ENCODE data around the gene SGMS1. TPM values are rescaled to one million over a fixed set of nuclear protein-coding genes. Genes with fewer than 3 reads are reported as not detected.
A peak's percentile ranks its signal among the peaks of the same experiment; 100 is the strongest.
"Not testable (repeated sequence)": the region's sequence is repeated elsewhere in the genome, so short reads cannot be mapped to it uniquely, and the experiment has no call there.

SGMS1 gene
- total and polyA plus RNA-seq, 12 donors = 7.3 to 24.3 (median 17.1) TPM

DNA sequence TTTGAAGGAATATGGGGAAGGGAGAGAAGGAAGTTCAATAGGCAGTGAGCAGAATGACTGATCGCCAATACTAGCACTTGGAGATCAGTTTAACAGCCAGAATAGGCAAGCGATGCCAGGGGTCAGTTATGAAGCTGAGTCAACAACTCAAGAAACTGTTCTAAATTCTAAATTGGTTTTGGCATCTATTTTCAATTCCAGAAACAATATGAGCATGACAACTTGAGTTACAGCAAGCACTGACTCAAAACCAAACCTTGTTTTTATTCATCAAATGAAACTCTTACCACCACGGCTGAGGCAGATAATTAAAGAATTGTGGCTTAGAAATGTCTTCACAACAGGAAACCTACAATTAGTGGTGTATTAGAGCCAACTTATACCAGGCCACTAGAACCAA lies 192.0 kb downstream of the SGMS1 start:
- 52 to 62% methylated on average over 3 of the region's 3 CpGs for WGBS, 2 donors
- no peak for DNase-seq
- intact Hi-C loops (cut with DNase I) = no loop called here
- no peaks in the 10 kb centered on the region for H3K27me3 ChIP-seq
- TF ChIP-seq, protein P1, sequence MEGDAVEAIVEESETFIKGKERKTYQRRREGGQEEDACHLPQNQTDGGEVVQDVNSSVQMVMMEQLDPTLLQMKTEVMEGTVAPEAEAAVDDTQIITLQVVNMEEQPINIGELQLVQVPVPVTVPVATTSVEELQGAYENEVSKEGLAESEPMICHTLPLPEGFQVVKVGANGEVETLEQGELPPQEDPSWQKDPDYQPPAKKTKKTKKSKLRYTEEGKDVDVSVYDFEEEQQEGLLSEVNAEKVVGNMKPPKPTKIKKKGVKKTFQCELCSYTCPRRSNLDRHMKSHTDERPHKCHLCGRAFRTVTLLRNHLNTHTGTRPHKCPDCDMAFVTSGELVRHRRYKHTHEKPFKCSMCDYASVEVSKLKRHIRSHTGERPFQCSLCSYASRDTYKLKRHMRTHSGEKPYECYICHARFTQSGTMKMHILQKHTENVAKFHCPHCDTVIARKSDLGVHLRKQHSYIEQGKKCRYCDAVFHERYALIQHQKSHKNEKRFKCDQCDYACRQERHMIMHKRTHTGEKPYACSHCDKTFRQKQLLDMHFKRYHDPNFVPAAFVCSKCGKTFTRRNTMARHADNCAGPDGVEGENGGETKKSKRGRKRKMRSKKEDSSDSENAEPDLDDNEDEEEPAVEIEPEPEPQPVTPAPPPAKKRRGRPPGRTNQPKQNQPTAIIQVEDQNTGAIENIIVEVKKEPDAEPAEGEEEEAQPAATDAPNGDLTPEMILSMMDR (IDR thresholded peaks at IDR 0.05) = no peak
- H3K36me3 ChIP-seq = no peaks in the 10 kb centered on the region
- H3K9me3 ChIP-seq = no peaks in the 10 kb centered on the region
- ATAC-seq = peak in 1 of 8 donors; percentile 38
- peaks cover 0 to 28% (median 15%) of the 10 kb centered on the region in 9 donors for H3K4me1 ChIP-seq
- H3K27ac ChIP-seq = peak overlapping the region in 9 of 10 donors; percentile 3 to 81 (median 63)
- peak overlapping the region in 3 of 10 donors; percentile 0 to 26 (median 19) for H3K4me3 ChIP-seq

DNA sequence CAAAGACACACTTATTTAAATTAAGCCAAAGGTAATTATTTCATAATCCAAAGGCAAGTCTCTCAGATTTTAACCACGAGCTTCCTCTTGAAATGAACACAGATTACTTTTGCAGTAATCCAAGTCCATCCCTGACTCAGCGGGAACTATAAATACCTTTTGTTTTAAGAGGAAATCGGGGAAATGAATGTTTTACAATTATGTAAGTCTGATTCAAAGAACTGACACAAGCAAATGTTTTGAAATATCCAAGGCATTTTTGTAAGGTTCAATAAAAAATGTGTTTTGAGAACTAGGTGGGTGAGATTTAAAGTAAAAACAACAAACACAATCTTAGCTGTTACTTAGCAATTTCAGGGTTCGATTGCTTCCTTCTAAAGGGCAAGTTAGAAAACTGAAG lies 192.6 kb downstream of the SGMS1 start:
- TF ChIP-seq, protein P1 (IDR thresholded peaks at IDR 0.05) = no peak
- Histone ChIP-seq H3K27me3 (no peaks in the 10 kb centered on the region), H3K27ac (peak overlapping the region in 9 of 10 donors; percentile 3 to 81 (median 63)), H3K4me1 (peaks cover 0 to 28% (median 15%) of the 10 kb centered on the region in 9 donors), H3K9me3 (no peaks in the 10 kb centered on the region), H3K36me3 (no peaks in the 10 kb centered on the region), H3K4me3 (peak overlapping the region in 4 of 10 donors; percentile 0 to 26 (median 14))
- ATAC-seq (peak in 6 of 8 donors; percentile 41 to 65 (median 64)), DNase-seq (no peak)
- WGBS, 2 donors = 46 to 57% methylated on average over 4 of the region's 4 CpGs
- intact Hi-C loops (cut with DNase I) = no loop called here

DNA sequence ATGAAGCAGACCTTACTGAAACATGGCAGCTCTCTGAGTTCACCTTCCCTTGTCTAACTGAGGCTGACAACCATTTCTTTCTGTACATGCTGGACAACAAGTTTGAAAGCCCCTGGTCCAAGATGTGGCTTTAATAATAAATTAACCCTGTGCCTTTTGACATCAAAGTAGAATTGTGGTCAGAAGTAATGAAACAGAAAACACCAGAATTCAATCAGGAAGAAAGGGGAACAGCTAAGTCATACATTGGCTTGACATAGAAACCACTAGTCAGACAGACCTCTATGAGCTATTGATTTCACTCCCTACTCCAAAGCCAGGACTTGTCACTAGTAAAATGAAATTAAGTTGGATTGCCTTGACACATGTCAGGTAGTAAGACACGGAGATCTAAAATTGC lies 197.3 kb downstream of the SGMS1 start:
- WGBS, 2 donors = 97% methylated on average over 1 of the region's 1 CpG
- no peak overlapping the region for H3K27ac ChIP-seq
- TF ChIP-seq, protein P1 (IDR thresholded peaks at IDR 0.05) = no peak
- peaks cover 0 to 39% (median 9%) of the 10 kb centered on the region in 9 donors for H3K4me1 ChIP-seq
- H3K36me3 ChIP-seq = no peaks in the 10 kb centered on the region
- ATAC-seq = no peak
- peaks cover 0 to 3% (median 0%) of the 10 kb centered on the region in 11 donors for H3K9me3 ChIP-seq
- H3K27me3 ChIP-seq = no peaks in the 10 kb centered on the region
- DNase-seq = no peak
- intact Hi-C loops (cut with DNase I) = loop anchor here in 5 of 10 donors (10.0 kb wide), 3 partner anchors 128 to 198 kb away; partner anchors contain the start of gene SGMS1 (in 3 of the 5)
- no peak overlapping the region for H3K4me3 ChIP-seq

DNA sequence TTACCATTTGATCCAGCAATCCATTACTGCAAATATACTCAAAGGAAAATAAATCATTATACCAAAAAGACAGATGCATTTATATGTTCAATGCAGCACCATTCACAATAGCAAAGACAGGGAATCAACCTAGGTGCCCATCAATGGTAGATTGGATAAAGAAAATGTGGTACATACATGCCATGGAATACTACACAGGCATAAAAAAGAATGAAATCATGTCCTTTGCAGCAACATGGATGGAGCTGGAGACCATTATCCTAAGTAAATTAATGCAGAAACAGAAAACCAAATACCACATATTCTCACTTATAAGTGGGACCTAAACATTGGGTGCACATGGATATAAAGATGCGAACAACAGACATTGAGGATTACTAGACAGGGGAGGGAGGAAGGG lies 198.5 kb downstream of the SGMS1 start:
- H3K27me3 ChIP-seq, H3K27ac ChIP-seq, H3K4me3 ChIP-seq, H3K9me3 ChIP-seq, ATAC-seq, H3K36me3 ChIP-seq, DNase-seq: not testable (repeated sequence)
- 97 to 100% methylated on average over 1 of the region's 1 CpG for WGBS, 2 donors
- intact Hi-C loops (cut with DNase I) = loop anchor here in 5 of 10 donors (10.0 kb wide), 3 partner anchors 130 to 200 kb away; partner anchors contain the start of gene SGMS1 (in 3 of the 5)
- peaks cover 0 to 36% (median 0%) of the 10 kb centered on the region in 9 donors for H3K4me1 ChIP-seq

DNA sequence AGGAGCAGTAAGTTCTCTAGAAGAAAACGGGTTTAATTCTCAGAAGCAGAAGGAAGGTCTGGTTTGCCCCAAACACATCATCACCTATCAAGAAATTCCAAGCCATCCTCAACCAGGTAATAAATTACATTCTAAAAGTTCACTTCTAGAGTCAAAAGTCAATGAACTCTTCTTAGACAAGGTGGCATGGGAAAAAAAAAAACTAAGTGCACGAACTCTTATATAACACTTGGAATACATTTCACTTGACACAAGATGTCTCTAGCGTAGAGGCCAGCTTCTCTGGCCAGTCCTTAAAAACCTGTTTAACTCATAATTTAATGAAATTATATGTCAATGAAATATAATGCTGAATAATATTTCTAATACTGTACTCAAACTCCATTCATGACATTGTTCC lies 200.3 kb downstream of the SGMS1 start:
- DNase-seq (no peak), ATAC-seq (no peak)
- TF ChIP-seq, protein P1 (IDR thresholded peaks at IDR 0.05) = no peak
- H3K9me3 ChIP-seq = peaks cover 0 to 3% (median 0%) of the 10 kb centered on the region in 11 donors
- no peak overlapping the region for H3K27ac ChIP-seq
- intact Hi-C loops (cut with DNase I) = loop anchor here in 6 of 10 donors (5.0 to 10.0 kb wide), 4 partner anchors 129 to 201 kb away; partner anchors contain the start of gene SGMS1 (in 4 of the 6)
- no peaks in the 10 kb centered on the region for H3K27me3 ChIP-seq
- no peaks in the 10 kb centered on the region for H3K36me3 ChIP-seq
- 93 to 95% methylated on average over 3 of the region's 3 CpGs for WGBS, 2 donors
- H3K4me3 ChIP-seq = no peak overlapping the region
- H3K4me1 ChIP-seq = peaks cover 0 to 48% (median 11%) of the 10 kb centered on the region in 9 donors

Measured in heart right ventricle (tissue), 16 donors.